HS-27A (cell line): ENCODE results near the gene WAS.
"Not testable (repeated sequence)": the region's sequence is repeated elsewhere in the genome, so short reads cannot be mapped to it uniquely, and the experiment has no call there.

Experiments used
- DNase-seq: peaks from one replicate; pipeline ENCODE4 v3.0.0-alpha.2; 2012; ENCODE audit warnings: low read depth, missing footprints

WAS gene

GRCh38 chrX:48683411-48683982 is at the start of gene WAS:
Gene WAS (plus strand): TSS chrX:48683799. CDS start chrX:48683854, 55 bp downstream.
- no peak for DNase-seq

GRCh38 chrX:48636301-48636700 is 47.3 kb upstream of the WAS start:
- DNase-seq: no peak

- no peak for DNase-seq
Observed at GRCh38 chrX:48636776-48637175, 46.8 kb upstream of the WAS start.

- no peak for DNase-seq
Observed at GRCh38 chrX:48645669-48646068, 37.9 kb upstream of the WAS start.

- DNase-seq: no peak
Observed at GRCh38 chrX:48648336-48648751, 35.3 kb upstream of the WAS start.

- no peak for DNase-seq
Observed at GRCh38 chrX:48649102-48649501, 34.5 kb upstream of the WAS start.

- DNase-seq: not testable (repeated sequence)
Observed at GRCh38 chrX:48652055-48652579, 31.5 kb upstream of the WAS start.

GRCh38 chrX:48654746-48655145 is 28.9 kb upstream of the WAS start:
- DNase-seq: not testable (repeated sequence)

GRCh38 chrX:48659686-48660085 is 23.9 kb upstream of the WAS start:
- DNase-seq: not testable (repeated sequence)

- DNase-seq: no peak
Observed at GRCh38 chrX:48663241-48663640, 20.4 kb upstream of the WAS start.

- DNase-seq: no peak
Observed at GRCh38 chrX:48664156-48664555, 19.4 kb upstream of the WAS start.

GRCh38 chrX:48665991-48666390 is 17.6 kb upstream of the WAS start:
- no peak for DNase-seq

- no peak for DNase-seq
Observed at GRCh38 chrX:48666649-48667048, 16.9 kb upstream of the WAS start.

- no peak for DNase-seq
Observed at GRCh38 chrX:48667509-48667908, 16.1 kb upstream of the WAS start.

GRCh38 chrX:48668187-48668586 is 15.4 kb upstream of the WAS start:
- not testable (repeated sequence) for DNase-seq

GRCh38 chrX:48676106-48676892 is 7.3 kb upstream of the WAS start:
- DNase-seq: peak; percentile 45

- DNase-seq: no peak
Observed at GRCh38 chrX:48676893-48677270, 6.7 kb upstream of the WAS start.

- DNase-seq: no peak
Observed at GRCh38 chrX:48677516-48677915, 6.1 kb upstream of the WAS start.

GRCh38 chrX:48680467-48680866 is 3.1 kb upstream of the WAS start:
- not testable (repeated sequence) for DNase-seq

- DNase-seq: not testable (repeated sequence)
Observed at GRCh38 chrX:48680925-48681324, 2.7 kb upstream of the WAS start.

GRCh38 chrX:48681539-48682183 is 1.9 kb upstream of the WAS start:
- DNase-seq: no peak

- DNase-seq: not testable (repeated sequence)
Observed at GRCh38 chrX:48682795-48683194, 804 bp upstream of the WAS start.

GRCh38 chrX:48684134-48684533 is 535 bp downstream of the WAS start:
- DNase-seq: no peak
